GM12865 (cell line): ENCODE measurements around the gene CELF4.
"Not testable (repeated sequence)": the region's sequence is repeated elsewhere in the genome, so short reads cannot be mapped to it uniquely, and the experiment has no call there.

ENCODE experiments used
- DNase-seq: peaks from one replicate; pipeline ENCODE4 v3.0.0; 2010; ENCODE audit warnings: low read depth
- H3K4me3 ChIP-seq: 2 replicates; pipeline ENCODE4 v1.5.1; 2011; ENCODE audit warnings: mild to moderate bottlenecking, low read depth, low read length, control low read depth
- CTCF ChIP-seq: IDR thresholded peaks from 2 replicates; pipeline ENCODE4 v1.5.1; 2011; ENCODE audit warnings: low read length, control low read depth, low read depth, inconsistent platforms; ENCODE audit not compliant: insufficient read depth; ENCODE audit errors: missing control alignments

CELF4 gene

GRCh38 chr18:37362158-37362890, 203.3 kb downstream of the CELF4 start:
- DNase-seq = no peak
- H3K4me3 ChIP-seq = no peak overlapping the region
- no peak for TF ChIP-seq CTCF

- no peak for DNase-seq
- TF ChIP-seq CTCF = no peak
- no peak overlapping the region for H3K4me3 ChIP-seq
Measured at GRCh38 chr18:37361335-37362157, 204.1 kb downstream of the CELF4 start.

- not testable (repeated sequence) for H3K4me3 ChIP-seq, DNase-seq
Measured at GRCh38 chr18:37358061-37358460, 207.5 kb downstream of the CELF4 start.

GRCh38 chr18:37355772-37356171, 209.8 kb downstream of the CELF4 start:
- DNase-seq = no peak
- no peak overlapping the region for H3K4me3 ChIP-seq
- TF ChIP-seq CTCF = no peak

GRCh38 chr18:37351110-37351509, 214.5 kb downstream of the CELF4 start:
- H3K4me3 ChIP-seq = no peak overlapping the region
- no peak for DNase-seq
- no peak for TF ChIP-seq CTCF

GRCh38 chr18:37348729-37349128, 216.9 kb downstream of the CELF4 start:
- no peak overlapping the region for H3K4me3 ChIP-seq
- TF ChIP-seq CTCF = no peak
- DNase-seq = no peak

GRCh38 chr18:37346048-37346447, 219.6 kb downstream of the CELF4 start:
- H3K4me3 ChIP-seq = no peak overlapping the region
- TF ChIP-seq CTCF = no peak
- DNase-seq = no peak
